BE2C (cell line): ENCODE results near the gene PCNX1.
"Not testable (repeated sequence)": the region's sequence is repeated elsewhere in the genome, so short reads cannot be mapped to it uniquely, and the experiment has no call there.

Experiments
- DNase-seq: peaks from one replicate; pipeline ENCODE4 v3.0.0-alpha.2; 2020
- H3K27me3 ChIP-seq: fragments of 250-450 bp; sonication (Bioruptor Pico); 2 replicates; pipeline ENCODE4 v1.5.1; 2020; ENCODE audit warnings: mild to moderate bottlenecking
- H3K36me3 ChIP-seq: fragments of 250-450 bp; sonication (Bioruptor Pico); 2 replicates; pipeline ENCODE4 v1.5.1; 2020; ENCODE audit warnings: mild to moderate bottlenecking
- H3K4me1 ChIP-seq: fragments of 250-450 bp; sonication (Bioruptor Pico); 2 replicates; pipeline ENCODE4 v1.5.1; 2020
- H3K4me3 ChIP-seq: 2 replicates; pipeline ENCODE4 v1.5.1; 2011; ENCODE audit warnings: low read depth, low read length
- H3K9me3 ChIP-seq: fragments of 250-450 bp; sonication (Bioruptor Pico); 2 replicates; pipeline ENCODE4 v1.5.1; 2020
- CTCF ChIP-seq: IDR thresholded peaks from 2 replicates; pipeline ENCODE4 v1.5.1; 2012; ENCODE audit warnings: mild to moderate bottlenecking, low read depth, low read length

PCNX1 gene

GRCh38 chr14:71119832-71120231 lies 212.6 kb downstream of the PCNX1 start:
- TF ChIP-seq CTCF = no peak
- Histone ChIP-seq H3K27me3 (no peaks in the 10 kb centered on the region), H3K4me1 (no peaks in the 10 kb centered on the region), H3K36me3 (no peaks in the 10 kb centered on the region), H3K9me3 (no peaks in the 10 kb centered on the region), H3K4me3 (no peak overlapping the region)
- no peak for DNase-seq

- H3K4me1 ChIP-seq = no peaks in the 10 kb centered on the region
- no peaks in the 10 kb centered on the region for H3K27me3 ChIP-seq
- no peaks in the 10 kb centered on the region for H3K36me3 ChIP-seq
- DNase-seq = no peak
- no peaks in the 10 kb centered on the region for H3K9me3 ChIP-seq
- H3K4me3 ChIP-seq = no peak overlapping the region
- no peak for TF ChIP-seq CTCF
Measured at GRCh38 chr14:71121001-71121400, 213.7 kb downstream of the PCNX1 start.

- H3K4me1 ChIP-seq = no peaks in the 10 kb centered on the region
- H3K36me3 ChIP-seq = no peaks in the 10 kb centered on the region
- no peaks in the 10 kb centered on the region for H3K27me3 ChIP-seq
- no peak for TF ChIP-seq CTCF
- no peaks in the 10 kb centered on the region for H3K9me3 ChIP-seq
- no peak overlapping the region for H3K4me3 ChIP-seq
- DNase-seq = no peak
Measured at GRCh38 chr14:71121711-71122110, 214.5 kb downstream of the PCNX1 start.

GRCh38 chr14:71122866-71123565 lies 215.8 kb downstream of the PCNX1 start:
- no peaks in the 10 kb centered on the region for H3K4me1 ChIP-seq
- DNase-seq = no peak

GRCh38 chr14:71123579-71124135 lies 216.4 kb downstream of the PCNX1 start:
- no peak for TF ChIP-seq CTCF
- DNase-seq = no peak
- Histone ChIP-seq H3K27me3 (no peaks in the 10 kb centered on the region), H3K36me3 (no peaks in the 10 kb centered on the region), H3K4me3 (no peak overlapping the region), H3K9me3 (no peaks in the 10 kb centered on the region), H3K4me1 (no peaks in the 10 kb centered on the region)

More at GRCh38 chr14:71122866-71123565, 215.8 kb downstream of the PCNX1 start:
- no peaks in the 10 kb centered on the region for H3K9me3 ChIP-seq
- no peaks in the 10 kb centered on the region for H3K27me3 ChIP-seq
- no peak for TF ChIP-seq CTCF
- H3K36me3 ChIP-seq = no peaks in the 10 kb centered on the region
- no peak overlapping the region for H3K4me3 ChIP-seq

- not testable (repeated sequence) for H3K9me3 ChIP-seq, H3K27me3 ChIP-seq, H3K36me3 ChIP-seq, H3K4me3 ChIP-seq, DNase-seq, H3K4me1 ChIP-seq
Measured at GRCh38 chr14:71129716-71130490, 222.6 kb downstream of the PCNX1 start.
